Measurements from ENCODE around the gene BRCA1. TPM values are rescaled to one million over a fixed set of nuclear protein-coding genes. Genes with fewer than 3 reads are reported as not detected.

The BRCA1 gene
- total RNA-seq (5.1 and 9.9 TPM in 2 replicates), polyA plus RNA-seq (7.5 and 18.3 TPM in 2 replicates), polyA minus RNA-seq (ENCODE audit: low replicate concordance) (42.6 and 118 TPM in 2 replicates)
- 4.0 and 12.2 TPM in 2 replicates for polyA plus RNA-seq (2012)

DNA sequence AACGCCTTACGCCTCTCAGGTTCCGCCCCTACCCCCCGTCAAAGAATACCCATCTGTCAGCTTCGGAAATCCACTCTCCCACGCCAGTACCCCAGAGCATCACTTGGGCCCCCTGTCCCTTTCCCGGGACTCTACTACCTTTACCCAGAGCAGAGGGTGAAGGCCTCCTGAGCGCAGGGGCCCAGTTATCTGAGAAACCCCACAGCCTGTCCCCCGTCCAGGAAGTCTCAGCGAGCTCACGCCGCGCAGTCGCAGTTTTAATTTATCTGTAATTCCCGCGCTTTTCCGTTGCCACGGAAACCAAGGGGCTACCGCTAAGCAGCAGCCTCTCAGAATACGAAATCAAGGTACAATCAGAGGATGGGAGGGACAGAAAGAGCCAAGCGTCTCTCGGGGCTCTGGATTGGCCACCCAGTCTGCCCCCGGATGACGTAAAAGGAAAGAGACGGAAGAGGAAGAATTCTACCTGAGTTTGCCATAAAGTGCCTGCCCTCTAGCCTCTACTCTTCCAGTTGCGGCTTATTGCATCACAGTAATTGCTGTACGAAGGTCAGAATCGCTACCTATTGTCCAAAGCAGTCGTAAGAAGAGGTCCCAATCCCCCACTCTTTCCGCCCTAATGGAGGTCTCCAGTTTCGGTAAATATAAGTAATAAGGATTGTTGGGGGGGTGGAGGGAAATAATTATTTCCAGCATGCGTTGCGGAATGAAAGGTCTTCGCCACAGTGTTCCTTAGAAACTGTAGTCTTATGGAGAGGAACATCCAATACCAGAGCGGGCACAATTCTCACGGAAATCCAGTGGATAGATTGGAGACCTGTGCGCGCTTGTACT is at the start of gene BRCA1:
Gene BRCA1, minus strand, starts transcription at position 232 of the 834 bp plus-strand sequence. CDS start 1,268 bp downstream, outside the sequence.
- H3K4me1 ChIP-seq (ENCODE audit: control insufficient read depth, extremely low read depth, insufficient read depth, low read length) = peaks cover 2% of the 10 kb centered on the region
- no peak for TF ChIP-seq EZH2 (IDR thresholded peaks at IDR 0.05; ENCODE audit: low read length, missing control alignments)
- TF ChIP-seq, protein P1, sequence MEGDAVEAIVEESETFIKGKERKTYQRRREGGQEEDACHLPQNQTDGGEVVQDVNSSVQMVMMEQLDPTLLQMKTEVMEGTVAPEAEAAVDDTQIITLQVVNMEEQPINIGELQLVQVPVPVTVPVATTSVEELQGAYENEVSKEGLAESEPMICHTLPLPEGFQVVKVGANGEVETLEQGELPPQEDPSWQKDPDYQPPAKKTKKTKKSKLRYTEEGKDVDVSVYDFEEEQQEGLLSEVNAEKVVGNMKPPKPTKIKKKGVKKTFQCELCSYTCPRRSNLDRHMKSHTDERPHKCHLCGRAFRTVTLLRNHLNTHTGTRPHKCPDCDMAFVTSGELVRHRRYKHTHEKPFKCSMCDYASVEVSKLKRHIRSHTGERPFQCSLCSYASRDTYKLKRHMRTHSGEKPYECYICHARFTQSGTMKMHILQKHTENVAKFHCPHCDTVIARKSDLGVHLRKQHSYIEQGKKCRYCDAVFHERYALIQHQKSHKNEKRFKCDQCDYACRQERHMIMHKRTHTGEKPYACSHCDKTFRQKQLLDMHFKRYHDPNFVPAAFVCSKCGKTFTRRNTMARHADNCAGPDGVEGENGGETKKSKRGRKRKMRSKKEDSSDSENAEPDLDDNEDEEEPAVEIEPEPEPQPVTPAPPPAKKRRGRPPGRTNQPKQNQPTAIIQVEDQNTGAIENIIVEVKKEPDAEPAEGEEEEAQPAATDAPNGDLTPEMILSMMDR (conservative IDR thresholded peaks at IDR 0.05 in 1 of 2, IDR thresholded peaks at IDR 0.05 in 1 of 2; ENCODE audit: low read depth in 1 of 2, low read length in 2 of 2) = no peak
- peak within 1 kb of the TSS; percentile 65 for H3K9ac ChIP-seq (ENCODE audit: insufficient read depth, low read length)
- no peaks in the 10 kb centered on the region for H3K36me3 ChIP-seq (ENCODE audit: control insufficient read depth, insufficient read depth, low read length)
- no peaks in the 10 kb centered on the region for H3K9me3 ChIP-seq (ENCODE audit: control insufficient read depth, insufficient read depth, low read depth, low read length)
- H3K4me2 ChIP-seq (ENCODE audit: extremely low read depth, insufficient read depth, low read length) = peak within 1 kb of the TSS; percentile 96
- peaks cover 16% of the 10 kb centered on the region for H3K79me2 ChIP-seq (ENCODE audit: control insufficient read depth, insufficient read depth, low read length)
- DNase-seq (ENCODE audit: low read depth in 2 of 2) = peak; percentile 99
- no peaks in the 10 kb centered on the region for H3K27me3 ChIP-seq (ENCODE audit: control insufficient read depth, insufficient read depth, low read length)
- peak within 1 kb of the TSS; percentile 67 to 99 (median 80) for H3K4me3 ChIP-seq (replicated peaks in 1 of 4; ENCODE audit: control extremely low read depth in 1 of 4, insufficient read depth in 1 of 4, low read depth in 3 of 4, low read length in 4 of 4)
- peak within 1 kb of the TSS; percentile 86 for H3K27ac ChIP-seq (ENCODE audit: insufficient read depth, low read length)
- H2AFZ ChIP-seq (ENCODE audit: low read length) = peak within 1 kb of the TSS; percentile 90
- no peaks in the 10 kb centered on the region for H4K20me1 ChIP-seq (ENCODE audit: control insufficient read depth, extremely low read depth, insufficient read depth, low read length)

DNA sequence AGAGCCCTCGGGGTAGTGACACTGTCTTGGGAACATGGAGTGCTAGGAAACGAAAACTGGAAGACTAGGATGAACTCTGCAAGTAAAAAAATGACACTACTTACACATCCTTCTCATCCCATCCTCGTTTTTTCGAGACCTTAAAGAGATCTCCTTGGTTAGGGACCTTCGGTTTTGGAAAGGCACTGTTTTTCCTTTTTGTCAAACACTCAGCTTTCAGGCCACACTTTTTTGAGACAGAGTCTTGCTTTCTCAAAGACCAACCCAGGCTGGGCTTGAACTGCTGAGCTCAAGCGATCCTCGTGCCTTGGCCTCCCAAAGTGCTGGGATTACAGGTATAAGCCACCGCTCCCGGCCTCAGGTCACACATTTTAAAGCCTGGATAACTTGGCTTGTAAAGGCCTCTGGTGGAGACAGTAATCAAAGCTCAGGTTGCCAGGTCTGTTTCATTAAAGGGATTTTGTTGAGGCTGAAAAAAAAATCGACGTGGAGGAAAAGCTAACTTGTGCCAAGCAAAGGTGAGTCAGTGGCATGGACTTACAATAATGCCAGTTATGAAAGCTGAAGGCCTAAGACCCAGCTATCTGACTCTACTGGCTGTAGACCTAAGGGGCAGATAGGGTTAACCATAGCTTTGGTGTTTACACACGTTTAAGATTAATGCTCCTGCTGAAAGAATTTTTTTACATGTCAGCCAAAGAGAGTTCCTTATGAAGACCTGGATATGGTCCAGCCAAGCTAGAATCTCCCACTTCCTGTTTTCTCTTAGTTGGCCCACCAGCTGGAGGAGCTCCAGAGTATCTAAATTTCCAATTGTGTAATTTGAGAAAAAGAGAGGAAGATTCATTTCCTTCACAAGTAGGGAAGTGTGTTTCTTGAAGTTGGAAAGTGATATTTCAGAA is 46.7 kb upstream of the BRCA1 start:
- no peak overlapping the region for H2AFZ ChIP-seq (ENCODE audit: low read length)
- H3K9ac ChIP-seq (ENCODE audit: insufficient read depth, low read length) = peak overlapping the region; percentile 88
- H3K27me3 ChIP-seq (ENCODE audit: control insufficient read depth, insufficient read depth, low read length) = no peaks in the 10 kb centered on the region
- no peaks in the 10 kb centered on the region for H3K9me3 ChIP-seq (ENCODE audit: control insufficient read depth, insufficient read depth, low read depth, low read length)
- TF ChIP-seq, protein P1 (conservative IDR thresholded peaks at IDR 0.05 in 1 of 2, IDR thresholded peaks at IDR 0.05 in 1 of 2; ENCODE audit: low read depth in 1 of 2, low read length in 2 of 2) = peak; percentile 35 to 39
- TF ChIP-seq EZH2 (IDR thresholded peaks at IDR 0.05; ENCODE audit: low read length, missing control alignments) = no peak
- DNase-seq (ENCODE audit: low read depth in 2 of 2) = peak; percentile 92 to 96
- peaks cover 14% of the 10 kb centered on the region for H3K79me2 ChIP-seq (ENCODE audit: control insufficient read depth, insufficient read depth, low read length)
- H3K4me3 ChIP-seq (replicated peaks in 1 of 4; ENCODE audit: control extremely low read depth in 1 of 4, insufficient read depth in 1 of 4, low read depth in 3 of 4, low read length in 4 of 4) = peak overlapping the region; percentile 56 to 94 (median 81)
- H3K4me1 ChIP-seq (ENCODE audit: control insufficient read depth, extremely low read depth, insufficient read depth, low read length) = peaks cover 11% of the 10 kb centered on the region
- no peaks in the 10 kb centered on the region for H4K20me1 ChIP-seq (ENCODE audit: control insufficient read depth, extremely low read depth, insufficient read depth, low read length)
- peak overlapping the region; percentile 99 for H3K27ac ChIP-seq (ENCODE audit: insufficient read depth, low read length)
- peaks cover 6% of the 10 kb centered on the region for H3K36me3 ChIP-seq (ENCODE audit: control insufficient read depth, insufficient read depth, low read length)
- peak overlapping the region; percentile 97 for H3K4me2 ChIP-seq (ENCODE audit: extremely low read depth, insufficient read depth, low read length)

All from fibroblast of lung (primary cell).